Stimulated activated naive B cell treated with anti-CD40 and anti-IgM and Interleukin-4, amounts not matched to agents 10 μg/mL and 1 μg/mL and 100 μg/mL, for 72 hours (primary cell): ENCODE data around the gene CGN.

ENCODE experiments used
- ATAC-seq, 2 donors: fragments of 150-1000 bp; cut with Tn5 transposase; replicated peaks; 2 replicates each; pipeline ENCODE4 v1.10.0; 2021; ENCODE audit warnings: moderate library complexity in 1 of 2
- DNase-seq: peaks from one replicate; pipeline ENCODE4 v3.0.0; 2021
- H3K27ac Mint-ChIP-seq: one replicate; pipeline ENCODE4 v1.8.0; 2022; ENCODE audit warnings: mild to moderate bottlenecking, mixed read lengths
- H3K27me3 Mint-ChIP-seq, 2 donors: one replicate each; pipeline ENCODE4 v1.8.0; 2022; ENCODE audit warnings: mixed read lengths in 2 of 2
- H3K36me3 Mint-ChIP-seq, 2 donors: one replicate each; pipeline ENCODE4 v1.8.0; 2022; ENCODE audit warnings: mixed read lengths in 2 of 2, mild to moderate bottlenecking in 1 of 2
- H3K4me1 Mint-ChIP-seq, 2 donors: one replicate each; pipeline ENCODE4 v1.8.0; 2022; ENCODE audit warnings: mixed read lengths in 2 of 2, mild to moderate bottlenecking in 1 of 2
- H3K4me3 Mint-ChIP-seq, 2 donors: one replicate each; pipeline ENCODE4 v1.8.0; 2022; ENCODE audit warnings: mild to moderate bottlenecking in 2 of 2, mixed read lengths in 2 of 2, moderate library complexity in 1 of 2
- H3K9me3 Mint-ChIP-seq, 2 donors: one replicate each; pipeline ENCODE4 v1.8.0; 2022; ENCODE audit warnings: mixed read lengths in 2 of 2, mild to moderate bottlenecking in 1 of 2

The CGN gene

DNA sequence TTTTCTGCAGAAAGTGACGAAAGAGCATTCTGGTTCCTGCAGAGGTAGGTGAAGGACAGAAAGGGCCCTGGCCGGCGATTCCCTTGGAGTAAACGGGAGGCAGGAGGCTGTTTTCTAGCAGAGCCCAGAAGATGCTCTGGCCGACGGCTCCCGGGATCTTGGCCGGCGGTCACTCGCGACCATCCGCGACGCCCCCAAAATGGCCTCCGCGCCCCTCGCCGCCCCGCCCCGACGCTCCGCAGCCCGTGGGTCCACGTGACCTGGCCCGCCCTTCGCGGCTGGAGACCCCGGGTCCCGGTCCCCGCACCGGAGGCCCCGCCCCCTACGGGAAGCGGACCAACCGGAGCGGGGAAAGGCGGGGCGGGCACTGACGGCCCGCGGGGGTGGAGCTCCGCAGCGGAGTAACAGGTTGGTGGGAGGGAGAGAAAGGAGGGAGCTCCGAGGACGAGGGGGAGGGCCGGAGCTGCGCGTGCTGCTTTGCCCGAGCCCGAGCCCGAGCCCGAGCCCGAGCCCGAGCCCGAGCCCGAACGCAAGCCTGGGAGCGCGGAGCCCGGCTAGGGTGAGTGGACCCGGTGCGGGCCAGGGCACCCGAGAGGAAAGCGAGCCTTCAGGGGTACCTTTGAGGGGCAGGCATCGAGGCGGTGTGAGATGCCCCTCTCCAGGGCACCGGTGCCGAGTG lies at the start of gene CGN:
TSS of gene CGN (plus strand) at position 431 of the 679 bp plus-strand sequence. CDS start 7,133 bp downstream, outside the sequence.
- Mint-ChIP-seq H3K9me3 (no peaks in the 10 kb centered on the region), H3K4me3 (peak within 1 kb of the TSS; percentile 85 to 87), H3K27ac (peak within 1 kb of the TSS; percentile 72), H3K27me3 (peaks cover 0 to 10% of the 10 kb centered on the region in 2 donors), H3K36me3 (no peaks in the 10 kb centered on the region), H3K4me1 (peaks cover 10 to 33% of the 10 kb centered on the region in 2 donors)
- peak; percentile 72 for DNase-seq
- peak; percentile 93 to 96 for ATAC-seq

- Mint-ChIP-seq H3K4me1 (peaks cover 7 to 22% of the 10 kb centered on the region in 2 donors), H3K27me3 (peaks cover 21 to 27% of the 10 kb centered on the region in 2 donors), H3K36me3 (no peaks in the 10 kb centered on the region), H3K4me3 (no peak overlapping the region), H3K9me3 (no peaks in the 10 kb centered on the region), H3K27ac (no peak overlapping the region)
- ATAC-seq (no peak), DNase-seq (no peak)
Observed at GRCh38 chr1:151461694-151462093, 49.5 kb upstream of the CGN start.

GRCh38 chr1:151465026-151465425 lies 46.2 kb upstream of the CGN start:
- no peak for ATAC-seq
- H3K4me1 Mint-ChIP-seq: no peaks in the 10 kb centered on the region
- no peak overlapping the region for H3K27ac Mint-ChIP-seq
- DNase-seq: no peak
- no peaks in the 10 kb centered on the region for H3K36me3 Mint-ChIP-seq
- no peak overlapping the region for H3K4me3 Mint-ChIP-seq
- H3K9me3 Mint-ChIP-seq: no peaks in the 10 kb centered on the region
- peaks cover 31 to 33% of the 10 kb centered on the region in 2 donors for H3K27me3 Mint-ChIP-seq

GRCh38 chr1:151472856-151473731 lies 38.1 kb upstream of the CGN start:
- H3K4me1 Mint-ChIP-seq: peaks cover 3 to 9% of the 10 kb centered on the region in 2 donors
- H3K9me3 Mint-ChIP-seq: no peaks in the 10 kb centered on the region
- ATAC-seq: peak; percentile 54 to 68
- peak overlapping the region; percentile 79 to 88 for H3K4me3 Mint-ChIP-seq
- peak; percentile 24 for DNase-seq
- H3K36me3 Mint-ChIP-seq: no peaks in the 10 kb centered on the region
- H3K27ac Mint-ChIP-seq: peak overlapping the region; percentile 87
- H3K27me3 Mint-ChIP-seq: peaks cover 6 to 8% of the 10 kb centered on the region in 2 donors

DNA sequence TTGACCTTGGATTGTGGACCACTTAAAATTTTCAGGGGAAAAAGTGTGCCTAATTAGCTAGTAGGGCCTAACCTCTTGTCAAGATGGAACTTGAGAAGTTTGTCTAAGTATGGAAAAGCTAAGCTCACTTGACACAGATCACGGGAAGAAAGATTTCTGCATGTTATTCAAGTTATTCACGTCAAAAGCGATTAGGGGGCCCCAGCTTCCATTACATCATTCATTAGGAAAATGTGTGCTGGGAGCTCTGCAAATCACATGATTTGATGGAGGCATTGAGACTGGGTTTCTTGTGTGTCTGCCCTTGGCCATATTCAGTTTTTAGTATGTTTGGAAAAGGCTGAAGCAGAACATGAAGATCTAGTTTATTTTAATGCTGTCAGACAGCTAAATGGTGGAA lies 36.4 kb upstream of the CGN start:
- H3K4me3 Mint-ChIP-seq: no peak overlapping the region
- DNase-seq: no peak
- H3K36me3 Mint-ChIP-seq: no peaks in the 10 kb centered on the region
- peaks cover 3 to 9% of the 10 kb centered on the region in 2 donors for H3K4me1 Mint-ChIP-seq
- no peaks in the 10 kb centered on the region for H3K9me3 Mint-ChIP-seq
- H3K27me3 Mint-ChIP-seq: peaks cover 0 to 12% of the 10 kb centered on the region in 2 donors
- no peak for ATAC-seq
- no peak overlapping the region for H3K27ac Mint-ChIP-seq

- Mint-ChIP-seq H3K36me3 (no peaks in the 10 kb centered on the region), H3K4me3 (no peak overlapping the region), H3K27ac (no peak overlapping the region), H3K27me3 (peaks cover 0 to 12% of the 10 kb centered on the region in 2 donors), H3K9me3 (no peaks in the 10 kb centered on the region), H3K4me1 (peaks cover 3 to 9% of the 10 kb centered on the region in 2 donors)
- ATAC-seq (peak; percentile 67 to 88), DNase-seq (no peak)
Observed at GRCh38 chr1:151475175-151475574, 36.0 kb upstream of the CGN start.

- H3K9me3 Mint-ChIP-seq: no peaks in the 10 kb centered on the region
- H3K36me3 Mint-ChIP-seq: peaks cover 0 to 3% of the 10 kb centered on the region in 2 donors
- H3K4me3 Mint-ChIP-seq: no peak overlapping the region
- no peak for ATAC-seq
- peaks cover 3 to 9% of the 10 kb centered on the region in 2 donors for H3K4me1 Mint-ChIP-seq
- peaks cover 0 to 12% of the 10 kb centered on the region in 2 donors for H3K27me3 Mint-ChIP-seq
- no peak overlapping the region for H3K27ac Mint-ChIP-seq
- DNase-seq: no peak
Observed at GRCh38 chr1:151476083-151476482, 35.1 kb upstream of the CGN start.

DNA sequence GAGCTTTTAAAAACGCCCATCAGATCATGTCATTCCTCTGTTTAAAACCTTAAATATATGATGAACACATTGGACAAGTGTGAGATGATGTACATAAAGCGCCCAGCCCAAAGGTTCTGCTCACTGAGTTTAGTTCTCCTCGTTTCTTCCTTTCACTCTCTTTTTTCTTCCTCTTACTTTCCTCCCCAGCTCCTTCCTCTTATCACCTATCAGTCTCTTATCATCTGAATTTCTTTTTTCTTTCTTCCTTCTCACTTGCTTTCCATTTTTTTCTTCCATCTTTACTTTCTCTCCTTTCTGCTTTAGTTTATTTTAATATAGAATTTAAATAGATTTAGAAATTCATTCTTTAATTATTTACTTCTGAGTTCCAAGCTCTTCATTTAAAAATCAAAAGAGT lies 34.1 kb upstream of the CGN start:
- ATAC-seq: no peak
- DNase-seq: no peak
- peaks cover 0 to 12% of the 10 kb centered on the region in 2 donors for H3K27me3 Mint-ChIP-seq
- no peaks in the 10 kb centered on the region for H3K9me3 Mint-ChIP-seq
- H3K4me3 Mint-ChIP-seq: no peak overlapping the region
- no peak overlapping the region for H3K27ac Mint-ChIP-seq
- peaks cover 3 to 9% of the 10 kb centered on the region in 2 donors for H3K4me1 Mint-ChIP-seq
- H3K36me3 Mint-ChIP-seq: peaks cover 0 to 3% of the 10 kb centered on the region in 2 donors

DNA sequence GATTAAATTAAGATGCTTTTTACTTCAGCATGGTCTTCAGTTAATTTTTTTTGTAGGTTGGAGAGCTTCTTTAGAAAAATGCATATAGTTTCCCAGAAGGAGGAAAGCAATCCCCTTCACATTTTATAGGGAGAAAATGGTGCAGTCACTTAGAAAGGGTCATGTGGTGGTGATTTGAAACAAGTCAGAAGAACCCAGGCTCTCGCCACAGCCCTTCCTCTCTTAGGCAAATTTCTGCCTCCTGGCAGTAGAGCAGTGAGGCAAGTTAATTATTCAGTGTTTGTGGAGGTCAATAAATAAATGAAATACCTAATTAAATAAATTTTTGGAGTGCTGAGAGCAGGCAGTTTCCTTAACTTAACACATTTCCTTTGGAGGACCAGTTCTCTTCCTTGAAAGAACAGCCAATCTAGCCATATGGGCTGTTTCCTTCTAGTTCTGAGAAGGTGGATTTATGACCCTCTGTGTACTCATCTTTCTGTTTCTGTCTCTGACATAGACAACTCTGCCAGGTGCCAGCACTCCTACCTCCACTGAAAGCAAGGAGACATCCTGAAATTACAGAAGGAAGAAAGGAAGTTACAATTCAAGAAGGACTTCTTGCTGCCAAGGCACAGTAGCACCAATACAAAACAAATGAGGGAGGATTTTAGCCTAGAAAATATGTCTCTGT lies 32.9 kb upstream of the CGN start:
- Mint-ChIP-seq H3K36me3 (peaks cover 0 to 3% of the 10 kb centered on the region in 2 donors), H3K4me1 (peaks cover 0 to 3% of the 10 kb centered on the region in 2 donors), H3K4me3 (no peak overlapping the region), H3K27me3 (peaks cover 0 to 12% of the 10 kb centered on the region in 2 donors), H3K27ac (no peak overlapping the region), H3K9me3 (no peaks in the 10 kb centered on the region)
- DNase-seq (no peak), ATAC-seq (no peak)

DNA sequence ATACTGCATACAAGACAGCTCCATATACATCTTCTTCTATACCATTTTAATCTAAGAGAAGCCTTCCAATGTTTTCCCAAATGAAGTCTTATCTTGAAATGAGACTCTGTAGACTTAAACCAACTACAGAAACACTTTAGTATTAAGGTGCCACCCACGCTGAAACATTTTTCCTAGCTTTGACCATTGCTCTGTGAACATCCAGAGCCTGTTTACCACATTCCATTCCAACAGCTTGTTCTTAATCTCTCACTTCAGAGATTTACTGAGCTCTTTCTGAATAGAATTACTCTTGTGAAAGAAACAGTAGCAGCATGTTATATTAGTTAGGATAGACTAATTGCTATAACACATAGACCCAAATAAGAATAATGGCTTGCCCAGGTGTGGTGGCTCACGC lies 32.3 kb upstream of the CGN start:
- Mint-ChIP-seq H3K4me1 (peaks cover 0 to 3% of the 10 kb centered on the region in 2 donors), H3K36me3 (peaks cover 0 to 3% of the 10 kb centered on the region in 2 donors), H3K27me3 (peaks cover 0 to 12% of the 10 kb centered on the region in 2 donors), H3K27ac (no peak overlapping the region), H3K9me3 (no peaks in the 10 kb centered on the region), H3K4me3 (no peak overlapping the region)
- DNase-seq (no peak), ATAC-seq (no peak)

DNA sequence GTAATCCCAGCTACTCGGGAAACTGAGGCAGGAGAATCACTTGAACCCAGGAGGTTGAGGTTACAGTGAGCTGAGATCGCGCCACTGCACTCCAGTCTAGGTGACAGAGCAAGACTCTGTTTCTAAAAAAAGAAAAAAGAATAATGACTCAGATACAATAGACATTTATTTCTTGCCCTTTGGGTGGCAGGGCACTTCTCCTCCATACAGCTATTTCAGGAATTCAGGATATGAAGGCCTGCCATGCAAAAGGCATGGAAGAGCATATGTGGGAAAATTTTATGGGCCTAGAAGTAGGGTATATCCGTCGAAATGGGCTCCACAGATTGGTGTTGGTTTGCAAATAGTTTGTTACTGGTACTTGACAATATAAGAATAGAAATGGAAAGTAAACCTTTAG lies 31.7 kb upstream of the CGN start:
- DNase-seq (no peak), ATAC-seq (no peak)
- Mint-ChIP-seq H3K27ac (no peak overlapping the region), H3K27me3 (peaks cover 0 to 12% of the 10 kb centered on the region in 2 donors), H3K4me3 (no peak overlapping the region), H3K36me3 (peaks cover 0 to 3% of the 10 kb centered on the region in 2 donors), H3K4me1 (peaks cover 0 to 3% of the 10 kb centered on the region in 2 donors), H3K9me3 (no peaks in the 10 kb centered on the region)

DNA sequence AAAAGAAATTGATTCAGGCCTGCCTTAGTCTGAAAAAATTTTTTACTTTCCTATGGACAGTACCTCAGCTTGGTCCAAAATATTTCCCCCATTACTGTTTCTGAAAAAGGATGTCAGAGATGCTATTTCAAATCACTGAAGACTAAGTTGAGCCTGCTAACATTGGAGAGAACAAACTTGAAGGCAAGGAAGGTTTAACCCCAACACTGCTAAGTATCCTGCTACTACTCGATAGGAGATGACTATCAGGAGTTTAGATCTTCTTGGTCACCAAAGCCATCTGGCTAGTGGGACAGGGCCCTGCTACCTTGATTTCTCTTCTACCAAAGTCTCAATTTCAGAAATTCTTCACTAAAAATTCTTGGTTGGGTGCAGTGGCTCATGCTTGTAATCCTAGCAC lies 29.2 kb upstream of the CGN start:
- H3K27ac Mint-ChIP-seq: no peak overlapping the region
- ATAC-seq: no peak

DNA sequence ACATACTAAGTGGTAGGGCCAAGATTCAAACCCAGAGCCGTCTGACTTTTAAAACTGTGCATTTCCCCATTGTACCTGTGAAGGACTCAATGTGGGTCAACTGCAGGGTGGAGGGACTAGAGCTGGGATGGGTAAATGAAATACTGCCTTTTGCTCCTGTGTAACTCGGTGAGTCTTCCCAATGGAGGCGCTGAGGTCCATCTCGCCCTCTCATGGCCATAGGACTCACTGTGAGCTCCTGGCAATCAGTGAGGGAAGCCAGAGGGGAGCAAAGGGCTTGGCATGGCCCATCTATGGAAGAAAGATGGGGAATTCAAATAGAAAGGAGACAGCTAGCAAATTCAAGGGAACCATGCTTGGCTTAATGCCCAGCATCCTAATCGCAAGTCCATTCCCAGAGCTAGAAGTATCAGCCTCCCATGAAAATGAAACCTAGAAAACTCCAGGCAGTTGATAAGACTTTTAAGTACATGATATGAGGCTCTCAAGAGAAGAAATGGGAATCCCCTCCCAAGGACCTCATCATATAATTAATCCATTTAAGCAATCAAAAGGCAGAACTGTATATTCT lies 25.4 kb upstream of the CGN start:
- no peak for DNase-seq
- Mint-ChIP-seq H3K4me3 (no peak overlapping the region), H3K9me3 (no peaks in the 10 kb centered on the region)

More for the DNA sequence above, 29.2 kb upstream of the CGN start:
- no peak overlapping the region for H3K4me3 Mint-ChIP-seq
- H3K9me3 Mint-ChIP-seq: no peaks in the 10 kb centered on the region
- DNase-seq: no peak
- peaks cover 0 to 7% of the 10 kb centered on the region in 2 donors for H3K27me3 Mint-ChIP-seq
- no peaks in the 10 kb centered on the region for H3K4me1 Mint-ChIP-seq
- peaks cover 0 to 3% of the 10 kb centered on the region in 2 donors for H3K36me3 Mint-ChIP-seq

DNA sequence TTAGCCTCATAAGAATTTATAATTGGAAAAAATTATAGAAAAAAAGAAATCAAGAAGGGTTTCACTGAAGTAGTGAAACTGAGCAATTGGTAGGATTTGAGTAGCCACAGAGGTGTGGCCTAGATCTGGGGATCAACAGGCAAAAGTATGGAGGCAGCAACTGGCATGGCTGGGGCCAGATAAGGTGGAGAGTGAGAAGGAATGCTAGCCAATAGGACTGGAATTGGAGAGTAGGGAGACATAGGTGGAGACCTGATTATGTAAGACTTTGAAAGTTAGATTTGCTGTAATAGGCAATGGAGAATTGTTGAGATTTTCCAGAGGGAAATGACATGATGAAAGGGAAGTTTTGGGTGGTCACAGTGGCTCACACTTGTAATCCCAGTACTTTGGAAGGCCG lies 24.6 kb upstream of the CGN start:
- Mint-ChIP-seq H3K27ac (no peak overlapping the region), H3K4me1 (no peaks in the 10 kb centered on the region), H3K27me3 (no peaks in the 10 kb centered on the region), H3K4me3 (no peak overlapping the region), H3K36me3 (no peaks in the 10 kb centered on the region), H3K9me3 (no peaks in the 10 kb centered on the region)
- DNase-seq: no peak
- no peak for ATAC-seq

More for the DNA sequence above, 25.4 kb upstream of the CGN start:
- Mint-ChIP-seq H3K27me3 (no peaks in the 10 kb centered on the region), H3K36me3 (no peaks in the 10 kb centered on the region), H3K27ac (no peak overlapping the region), H3K4me1 (no peaks in the 10 kb centered on the region)
- ATAC-seq: no peak
